GM18861 (cell line): ENCODE measurements around the gene SFT2D3.

Experiments used
- ATAC-seq: cut with Tn5 transposase; IDR thresholded peaks from one replicate; pipeline ENCODE4 v1.9.1; 2021; ENCODE audit not compliant: unreplicated experiment

The SFT2D3 gene, protein sequence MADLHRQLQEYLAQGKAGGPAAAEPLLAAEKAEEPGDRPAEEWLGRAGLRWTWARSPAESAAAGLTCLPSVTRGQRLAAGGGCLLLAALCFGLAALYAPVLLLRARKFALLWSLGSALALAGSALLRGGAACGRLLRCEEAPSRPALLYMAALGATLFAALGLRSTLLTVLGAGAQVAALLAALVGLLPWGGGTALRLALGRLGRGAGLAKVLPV

DNA sequence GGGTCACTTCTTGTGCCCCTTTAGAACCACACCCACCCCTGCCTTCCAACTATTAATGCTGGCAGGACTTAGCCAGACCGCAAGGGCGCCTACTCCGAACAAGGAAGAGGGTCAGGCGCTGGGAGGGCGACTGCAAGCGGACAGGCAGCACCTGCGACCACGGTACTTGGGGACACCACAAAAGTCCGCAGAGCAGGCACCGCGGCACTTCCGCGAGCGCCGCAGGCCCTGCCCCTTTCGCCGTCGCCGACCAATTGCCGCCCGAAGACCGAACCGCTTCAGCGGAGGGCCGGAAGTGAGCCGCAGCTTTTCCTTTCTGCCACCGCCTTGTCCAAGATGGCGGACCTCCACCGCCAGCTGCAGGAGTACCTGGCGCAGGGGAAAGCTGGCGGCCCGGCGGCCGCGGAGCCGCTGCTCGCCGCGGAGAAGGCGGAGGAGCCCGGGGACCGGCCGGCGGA lies at the start of gene SFT2D3:
TSS of gene SFT2D3 (plus strand) at position 305 of the 458 bp plus-strand sequence. CDS start at position 337, 32 bp downstream.
- ATAC-seq: peak; percentile 47

DNA sequence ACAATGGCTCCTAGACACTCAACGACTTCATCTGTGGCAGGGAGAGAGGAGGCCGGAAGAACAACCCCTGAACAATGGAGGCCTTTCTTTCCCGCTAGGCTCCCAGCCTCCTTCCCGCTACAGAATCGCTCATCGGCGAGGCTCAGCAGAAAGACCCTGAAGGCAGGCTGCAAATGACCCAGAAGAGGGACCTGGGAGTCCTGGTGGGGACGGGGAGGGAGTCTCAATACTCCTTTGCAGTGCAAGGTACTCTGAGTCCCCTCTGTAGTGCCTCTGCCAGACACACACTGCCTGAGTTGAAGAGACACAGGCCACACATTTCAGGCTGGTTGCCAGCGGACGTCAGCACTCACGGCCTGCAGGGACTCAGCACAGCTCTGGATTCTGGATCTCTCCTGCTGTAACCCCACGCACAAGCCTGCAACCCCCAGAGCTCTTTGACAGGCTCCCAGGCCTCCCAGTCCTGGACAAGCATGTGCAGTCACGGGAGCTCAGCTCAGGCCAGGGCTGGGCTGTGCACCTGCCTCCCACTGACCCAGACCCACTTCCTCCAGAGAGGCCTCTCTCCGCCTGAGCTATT lies 49.2 kb upstream of the SFT2D3 start:
- ATAC-seq: no peak

DNA sequence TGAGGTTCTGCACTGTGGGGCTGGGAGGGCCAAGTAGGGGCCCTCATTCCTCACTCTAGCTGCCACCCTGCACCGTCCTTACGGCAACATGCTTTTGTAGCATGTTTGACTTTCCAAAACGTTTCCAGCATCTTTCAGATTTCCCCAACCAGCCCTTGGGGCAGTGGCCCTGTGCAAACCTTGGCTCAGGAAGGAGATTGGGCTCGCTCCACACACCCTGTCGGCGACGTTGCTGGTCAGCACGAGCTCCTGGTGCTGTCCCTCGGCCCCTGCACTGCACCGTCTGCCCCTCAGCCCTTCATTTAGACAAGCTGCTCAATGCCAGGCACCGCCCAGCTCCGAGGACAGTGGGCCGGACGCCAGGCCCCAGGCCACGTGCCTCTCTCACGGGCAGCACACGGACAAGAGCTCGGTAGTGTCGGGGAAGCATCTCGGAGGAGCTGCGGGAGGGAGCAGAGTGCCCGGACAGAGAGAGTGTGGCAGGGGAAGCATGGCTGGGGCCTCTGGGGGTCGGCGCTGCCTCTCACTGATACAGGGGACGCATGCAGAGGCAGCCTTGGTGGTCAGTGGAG lies 48.4 kb upstream of the SFT2D3 start:
- ATAC-seq: no peak

DNA sequence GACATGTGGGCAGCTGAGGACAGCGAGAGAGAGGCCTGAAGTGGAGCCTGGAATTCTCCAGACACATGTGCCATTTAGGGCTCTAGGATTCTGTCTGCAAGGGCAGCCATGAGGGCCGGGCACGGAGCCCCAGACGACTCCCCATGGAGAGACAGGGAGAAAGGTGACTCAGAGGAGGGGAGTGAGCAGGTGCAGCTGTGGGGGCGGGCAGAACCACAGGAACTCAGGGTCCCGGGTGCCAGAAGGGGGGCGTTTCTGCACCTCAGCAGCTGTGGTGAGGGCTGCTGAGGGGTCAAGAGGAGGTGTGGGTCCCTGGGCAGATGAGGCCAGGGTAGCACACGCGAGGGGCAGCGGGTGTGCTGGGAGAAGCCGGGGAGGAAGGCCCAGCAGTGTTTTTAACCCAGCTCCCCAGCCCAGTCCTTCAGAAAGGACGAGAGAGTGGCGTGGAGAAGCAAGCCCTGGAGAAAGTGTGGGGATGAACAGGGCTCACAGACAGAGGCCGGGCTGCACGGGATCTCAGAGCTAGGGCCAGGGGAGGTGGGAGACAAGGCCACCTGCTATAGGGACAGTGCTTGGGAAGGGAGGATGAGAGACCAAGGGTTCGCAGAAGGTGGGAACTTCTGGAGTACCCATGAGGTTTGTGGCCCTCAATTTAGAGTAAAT lies 47.7 kb upstream of the SFT2D3 start:
- ATAC-seq: no peak

DNA sequence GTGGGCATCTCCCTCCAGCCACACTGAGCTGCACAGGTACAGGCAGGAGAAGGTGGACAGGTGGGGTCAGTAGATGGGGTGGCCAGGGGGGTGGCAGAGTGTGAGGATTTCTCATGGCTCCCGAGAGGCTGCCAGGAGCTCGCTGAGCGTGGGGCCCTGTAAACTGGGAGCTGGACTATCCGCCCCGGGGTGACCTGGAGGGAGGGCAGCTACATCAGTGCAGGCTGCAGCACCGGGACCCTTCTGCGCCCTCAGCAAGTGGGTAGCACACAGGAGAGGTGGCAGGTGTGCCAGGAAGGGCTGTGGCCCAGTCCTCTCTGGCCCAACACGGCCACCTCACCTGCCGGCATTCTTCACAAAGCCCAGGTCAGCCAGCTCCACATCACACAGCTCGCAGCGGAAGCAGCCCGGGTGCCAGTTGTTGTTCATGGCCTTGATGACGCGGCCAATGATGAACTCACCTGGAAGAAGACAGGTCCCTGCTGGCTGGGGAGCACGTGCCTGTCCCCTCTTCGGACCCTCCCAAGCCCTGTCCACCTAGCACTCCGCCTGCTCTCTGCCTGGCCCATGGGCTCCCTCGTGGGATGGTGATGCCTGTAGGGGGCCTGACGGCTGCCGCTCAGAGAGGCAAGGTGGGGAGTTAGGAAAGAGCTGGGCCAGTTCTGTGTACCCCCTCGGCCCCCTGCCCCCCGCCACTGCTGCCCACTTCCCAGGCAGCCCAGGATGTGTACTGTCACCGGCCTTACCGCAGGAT lies 47.0 kb upstream of the SFT2D3 start:
- no peak for ATAC-seq

DNA sequence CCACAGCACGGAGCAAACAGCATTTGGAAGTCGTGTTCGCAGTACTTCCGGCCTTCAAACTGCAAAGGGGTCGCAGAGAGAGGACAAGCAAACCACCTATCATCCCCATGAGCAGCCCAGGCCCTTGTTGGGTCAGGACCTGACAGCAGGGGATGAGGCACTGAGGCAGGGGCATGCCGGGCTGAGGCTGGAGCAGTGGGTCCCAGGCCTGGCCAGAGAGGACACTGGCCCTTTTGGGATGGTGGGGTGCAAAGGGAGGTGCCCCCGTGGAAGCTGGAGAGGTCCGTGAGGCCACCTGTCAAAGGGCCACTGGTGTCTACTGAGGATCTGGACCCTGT lies 46.5 kb upstream of the SFT2D3 start:
- no peak for ATAC-seq

DNA sequence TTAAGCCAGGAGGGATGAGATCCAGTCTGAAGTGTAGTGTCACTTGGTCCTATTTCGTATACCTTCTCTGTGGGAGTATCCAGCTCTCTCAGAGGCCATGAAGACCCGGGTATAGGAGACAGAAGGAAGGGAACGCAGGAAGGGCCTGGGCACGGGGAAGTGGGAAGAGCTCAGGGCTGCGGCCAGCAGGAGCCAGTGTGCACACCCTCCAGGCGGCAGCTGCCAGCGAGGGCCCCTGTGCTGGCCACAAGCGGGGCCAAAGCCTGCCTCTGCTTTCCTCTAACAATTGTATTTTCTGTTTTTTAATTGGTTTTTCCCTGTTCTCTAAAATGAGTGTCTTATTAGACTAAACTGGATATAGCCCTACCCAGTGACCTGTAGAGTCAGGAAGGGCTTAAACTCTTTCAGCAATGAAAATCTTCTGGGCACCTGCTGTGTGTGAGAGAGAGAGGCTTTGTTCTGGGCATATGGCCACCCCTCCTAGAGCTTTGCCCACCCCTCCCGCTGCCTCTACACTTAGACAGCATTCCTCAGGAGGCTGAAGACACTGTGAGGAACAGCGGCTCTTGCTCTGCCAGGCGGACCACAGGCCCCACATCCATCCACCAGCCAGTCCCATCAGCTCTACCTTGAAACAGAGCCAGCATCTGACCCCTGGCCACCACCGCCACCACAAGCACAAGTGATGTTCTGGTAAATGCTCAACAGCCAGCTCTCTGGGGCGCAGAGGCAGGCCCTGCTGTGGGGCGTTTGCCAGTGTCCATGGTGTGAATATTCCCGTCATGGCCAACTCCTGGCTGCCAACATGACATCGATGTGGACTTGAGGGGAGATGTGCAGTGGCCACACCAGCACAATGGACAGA lies 45.9 kb upstream of the SFT2D3 start:
- no peak for ATAC-seq

DNA sequence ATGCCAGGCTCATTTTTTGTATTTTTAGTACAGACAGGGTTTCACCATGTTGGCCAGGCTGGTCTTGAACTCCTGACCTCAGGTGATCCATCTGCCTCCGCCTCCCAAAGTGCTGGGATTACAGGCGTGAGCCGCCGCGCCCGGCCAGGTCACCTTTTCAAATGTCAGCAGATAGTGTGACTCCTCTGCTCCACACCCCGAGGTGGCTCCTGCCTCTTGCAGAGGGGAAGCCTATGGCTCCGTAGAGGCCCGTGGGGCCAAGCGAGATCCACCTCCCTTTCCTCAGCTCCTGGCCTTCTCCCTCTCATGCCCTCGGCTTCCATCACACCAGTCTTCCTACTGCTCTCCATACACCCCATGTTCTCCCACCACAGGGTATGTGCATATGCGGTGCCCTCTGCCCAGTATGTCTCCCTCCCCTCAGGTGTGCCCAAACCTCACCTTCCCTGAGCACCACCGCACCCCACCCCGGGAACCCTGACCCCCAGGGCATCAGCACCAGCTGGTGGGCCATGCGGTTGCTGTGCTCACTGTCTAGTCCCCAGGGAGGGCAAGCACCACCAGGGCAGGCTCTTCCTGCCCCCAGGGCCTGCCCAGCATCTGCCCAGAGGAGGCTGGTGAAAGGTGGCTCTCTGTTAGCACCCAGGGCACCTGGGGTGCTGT lies 44.6 kb upstream of the SFT2D3 start:
- ATAC-seq: no peak

DNA sequence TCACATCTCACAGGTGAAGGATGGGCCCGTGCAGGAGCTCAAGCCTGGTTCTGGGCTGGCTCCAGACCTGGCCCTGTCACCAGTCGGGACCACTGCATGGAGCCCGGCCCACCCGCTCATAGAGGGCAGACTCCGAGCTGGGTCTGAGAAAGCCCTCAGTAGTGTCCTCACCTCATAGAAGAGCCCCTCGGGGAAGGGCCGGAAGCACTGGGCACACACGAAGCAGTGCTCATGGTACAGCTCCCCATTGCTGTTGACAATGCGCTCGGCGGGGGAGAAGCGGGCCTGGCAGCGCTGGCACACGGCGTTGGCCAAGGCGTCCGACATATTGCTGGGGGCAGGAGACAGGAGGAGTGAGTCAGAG lies 44.1 kb upstream of the SFT2D3 start:
- no peak for ATAC-seq

DNA sequence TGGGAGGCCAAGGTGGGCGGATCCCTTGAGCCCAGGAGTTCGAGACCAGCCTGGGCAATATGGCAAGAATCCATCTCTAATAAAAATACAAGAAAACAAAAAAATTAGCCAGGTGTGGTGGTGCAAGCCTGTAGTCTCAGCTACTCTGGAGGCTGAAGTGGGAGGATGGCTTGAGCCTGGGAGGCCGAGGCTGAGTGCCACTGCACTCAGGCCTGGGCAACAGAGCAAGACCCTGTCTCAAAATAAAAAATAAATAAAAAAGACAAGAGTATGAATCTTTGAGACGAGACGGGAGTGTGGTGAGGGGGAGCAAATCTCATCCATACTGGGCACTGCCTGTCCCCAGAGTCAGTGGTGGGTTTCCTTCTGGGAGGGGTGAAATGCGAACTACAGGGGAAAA lies 43.2 kb upstream of the SFT2D3 start:
- no peak for ATAC-seq

DNA sequence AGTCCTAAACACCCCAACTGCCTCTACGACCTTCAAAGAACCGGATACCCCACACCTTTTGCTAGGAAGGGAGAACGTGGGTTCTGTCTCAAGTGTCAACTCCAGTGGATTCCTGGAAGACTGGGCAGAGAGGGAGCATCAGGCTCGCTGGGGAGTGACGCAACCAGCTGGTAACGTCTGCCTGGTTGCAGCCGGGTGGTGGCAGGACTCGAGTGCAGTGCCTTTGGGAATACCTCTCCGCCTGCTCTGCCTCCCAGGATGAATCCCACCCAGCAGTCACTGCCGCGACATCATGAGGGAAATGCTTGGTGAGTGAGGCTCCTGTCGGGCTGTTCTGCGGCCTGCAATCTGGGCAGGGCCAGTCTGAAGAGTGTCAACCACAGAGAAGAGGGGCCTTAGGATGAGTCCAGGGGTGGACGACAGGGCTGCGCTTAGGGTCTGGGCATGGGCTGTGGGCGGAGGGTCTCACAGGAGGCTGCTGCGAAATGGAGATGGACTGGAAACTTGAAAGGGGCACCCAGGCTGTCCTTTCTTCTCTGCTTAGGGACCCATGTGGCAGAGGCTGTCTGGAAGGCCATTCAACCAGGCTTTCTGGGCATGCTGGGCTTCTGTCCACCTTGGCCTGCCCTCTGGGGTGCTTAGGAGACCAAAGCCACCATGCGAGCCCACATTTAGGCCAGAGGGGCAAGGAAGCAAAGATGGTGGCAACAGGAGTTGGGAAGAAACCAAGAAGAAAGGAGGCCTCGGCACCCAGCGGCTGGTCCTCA lies 42.5 kb upstream of the SFT2D3 start:
- ATAC-seq: no peak

DNA sequence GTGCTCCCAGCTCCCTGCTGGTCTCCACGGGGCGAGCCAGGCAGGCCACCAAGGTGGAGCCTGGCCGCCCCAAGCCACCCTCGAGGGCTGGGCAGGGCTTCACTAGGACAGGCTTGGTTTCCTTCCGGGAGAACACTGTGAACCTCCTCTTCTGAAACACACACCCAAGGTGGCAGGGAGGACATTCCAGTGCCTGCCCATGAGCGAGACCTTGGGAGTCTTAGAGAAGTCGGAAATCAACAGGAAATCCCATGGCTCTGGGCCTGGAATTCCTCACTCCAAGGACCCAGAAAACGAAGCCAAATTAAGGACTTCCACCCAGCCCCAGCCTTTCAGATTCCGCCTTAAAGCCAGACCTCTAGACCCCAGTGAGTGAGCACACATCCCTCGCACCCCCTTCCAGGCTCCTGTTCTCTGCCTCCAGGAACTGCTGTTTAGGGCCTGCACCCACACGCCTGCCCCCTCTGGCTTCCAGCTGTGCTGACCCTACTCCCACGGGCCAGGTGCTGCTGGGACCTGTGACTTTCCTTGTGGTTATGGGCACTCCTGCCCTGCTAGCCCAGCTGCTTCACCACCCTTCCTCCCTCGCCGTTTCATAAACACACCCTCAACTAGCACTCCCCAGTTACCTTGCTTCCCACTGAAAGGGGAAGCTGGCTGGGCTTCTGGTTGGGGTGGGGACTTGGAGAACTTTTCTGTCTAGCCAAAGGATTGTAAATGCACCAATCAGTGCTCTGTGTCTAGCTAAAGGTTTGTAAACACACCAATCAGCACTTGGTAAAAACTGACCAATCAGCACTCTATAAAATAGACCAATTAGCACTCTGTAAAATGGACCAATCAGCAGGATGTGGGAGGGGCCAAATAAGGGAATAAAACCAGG lies 41.6 kb upstream of the SFT2D3 start:
- no peak for ATAC-seq

DNA sequence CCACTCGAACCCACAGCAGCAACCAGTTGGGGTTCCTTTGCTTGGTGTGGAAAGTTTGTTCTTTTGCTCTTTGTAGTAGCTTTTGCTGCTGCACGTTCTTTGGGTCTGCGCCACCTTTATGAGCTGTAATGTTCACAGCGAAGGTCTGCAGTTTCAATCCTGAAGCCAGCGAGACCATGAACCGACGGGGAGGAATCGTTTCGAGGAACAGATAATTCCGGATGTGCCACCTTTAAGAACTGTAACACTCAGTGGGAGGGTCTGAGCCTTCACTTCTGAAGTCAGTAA lies 41.1 kb upstream of the SFT2D3 start:
- no peak for ATAC-seq

DNA sequence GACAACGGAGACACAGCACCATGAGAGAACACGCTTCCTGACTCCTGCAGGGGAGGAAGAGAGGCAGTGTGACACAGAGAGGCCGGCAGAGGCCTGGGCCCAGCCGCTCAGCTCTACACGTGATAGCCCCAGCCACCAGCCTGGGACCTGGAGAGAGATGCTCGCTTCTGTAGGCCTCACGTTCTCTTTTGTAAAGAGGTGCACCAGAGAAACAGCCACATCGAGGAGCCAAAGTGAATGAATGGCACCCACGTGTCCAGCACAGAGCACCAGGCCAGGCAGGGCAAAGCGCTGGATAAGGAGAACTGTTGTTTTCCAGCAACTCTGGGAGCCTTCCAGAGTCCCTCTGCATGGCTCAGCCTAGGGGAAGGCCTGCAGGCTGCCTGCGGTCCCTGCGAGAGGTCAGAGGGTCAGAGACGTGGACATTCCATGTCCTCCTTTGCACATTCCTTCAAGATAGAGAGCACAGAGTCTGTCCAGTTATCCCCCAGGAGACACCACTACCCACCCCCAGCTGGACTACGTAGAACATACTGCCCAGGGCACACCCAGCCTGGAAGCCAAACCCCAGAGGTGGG lies 40.1 kb upstream of the SFT2D3 start:
- no peak for ATAC-seq

DNA sequence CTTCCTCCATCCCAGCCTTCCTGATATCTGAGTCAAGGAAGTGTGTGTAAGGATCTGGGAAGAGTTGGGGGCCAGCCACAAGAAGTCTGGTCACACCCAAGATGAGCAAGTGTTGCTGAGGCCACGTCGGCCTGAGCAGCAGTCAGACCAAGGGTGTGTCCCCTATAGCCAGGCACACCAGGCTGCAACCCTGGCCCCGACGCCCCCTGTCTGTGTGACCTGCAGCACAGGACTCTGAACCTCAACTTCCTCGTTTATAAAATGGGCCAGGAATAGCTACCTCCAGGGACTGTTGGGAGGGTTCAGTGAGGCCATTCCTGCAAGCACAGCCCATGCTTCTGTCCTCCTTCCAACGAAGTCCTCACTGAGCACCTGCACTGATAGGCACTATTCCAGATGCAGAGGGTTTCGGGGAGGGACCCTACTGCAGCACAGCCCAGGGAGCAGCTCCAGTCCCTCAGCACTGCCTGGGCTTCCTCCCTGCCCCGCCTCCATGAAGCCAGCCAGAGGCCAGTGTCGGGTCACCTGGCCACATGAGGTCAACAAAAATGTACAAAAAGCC lies 39.3 kb upstream of the SFT2D3 start:
- ATAC-seq: no peak

DNA sequence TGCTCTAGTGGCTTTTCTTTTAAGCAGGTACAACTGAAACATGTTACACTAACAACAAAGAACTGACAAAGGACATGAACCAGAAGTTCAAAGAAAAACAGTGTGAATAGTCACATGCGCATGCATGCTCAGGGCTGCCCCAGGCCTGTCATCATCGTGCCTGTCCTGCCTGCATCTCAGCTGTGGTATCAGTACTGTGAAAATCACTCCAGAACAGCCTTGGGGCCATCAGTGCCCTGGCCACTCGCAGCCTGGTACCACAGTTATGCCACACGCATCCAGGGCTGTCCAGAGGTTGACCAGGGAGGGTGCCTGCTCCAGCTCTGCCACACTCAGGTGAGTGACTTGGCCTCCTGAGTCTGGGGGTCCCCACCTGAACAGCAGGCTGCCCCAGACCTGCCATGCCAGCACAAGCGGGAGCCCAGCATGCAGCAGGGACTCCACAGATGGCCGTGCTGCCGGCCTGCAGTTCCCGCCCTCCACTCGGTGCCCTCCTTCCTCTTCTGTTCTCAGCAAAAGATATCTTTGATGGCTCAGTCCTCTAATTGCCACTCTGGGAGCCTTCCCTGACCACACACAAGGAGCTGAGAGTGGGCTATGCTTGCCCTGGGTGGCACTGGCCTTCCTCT lies 38.2 kb upstream of the SFT2D3 start:
- no peak for ATAC-seq

DNA sequence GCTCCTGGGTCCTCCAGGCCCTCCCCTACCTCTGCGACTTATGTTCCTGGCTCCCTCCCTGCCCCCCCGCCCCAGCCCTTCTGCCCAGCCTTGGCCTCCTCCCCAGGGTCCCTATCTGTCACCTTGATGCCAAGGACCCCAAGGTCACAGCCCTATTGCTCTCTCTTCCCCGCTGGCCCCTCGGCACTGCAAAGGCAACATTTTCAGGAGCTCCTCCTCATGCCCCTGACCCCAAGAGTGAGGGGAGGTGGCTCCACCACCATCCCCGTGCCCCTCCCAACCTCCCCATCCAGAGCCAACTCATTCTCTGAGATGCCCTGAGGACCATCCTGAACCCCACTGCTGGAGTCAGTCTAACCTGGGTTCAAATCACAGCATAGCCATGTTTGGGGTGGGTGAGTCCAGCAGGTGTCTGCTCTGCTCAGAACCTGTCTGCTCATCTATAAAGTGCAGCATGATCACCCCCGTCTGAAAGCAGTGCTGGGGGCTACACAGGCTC lies 37.7 kb upstream of the SFT2D3 start:
- ATAC-seq: no peak
